ENCODE data around the gene HRK. TPM values are rescaled to one million over a fixed set of nuclear protein-coding genes. Genes with fewer than 3 reads are reported as not detected.

Gene HRK
- total RNA-seq, 1 experiment from 2014 or later: 0.16 TPM

DNA sequence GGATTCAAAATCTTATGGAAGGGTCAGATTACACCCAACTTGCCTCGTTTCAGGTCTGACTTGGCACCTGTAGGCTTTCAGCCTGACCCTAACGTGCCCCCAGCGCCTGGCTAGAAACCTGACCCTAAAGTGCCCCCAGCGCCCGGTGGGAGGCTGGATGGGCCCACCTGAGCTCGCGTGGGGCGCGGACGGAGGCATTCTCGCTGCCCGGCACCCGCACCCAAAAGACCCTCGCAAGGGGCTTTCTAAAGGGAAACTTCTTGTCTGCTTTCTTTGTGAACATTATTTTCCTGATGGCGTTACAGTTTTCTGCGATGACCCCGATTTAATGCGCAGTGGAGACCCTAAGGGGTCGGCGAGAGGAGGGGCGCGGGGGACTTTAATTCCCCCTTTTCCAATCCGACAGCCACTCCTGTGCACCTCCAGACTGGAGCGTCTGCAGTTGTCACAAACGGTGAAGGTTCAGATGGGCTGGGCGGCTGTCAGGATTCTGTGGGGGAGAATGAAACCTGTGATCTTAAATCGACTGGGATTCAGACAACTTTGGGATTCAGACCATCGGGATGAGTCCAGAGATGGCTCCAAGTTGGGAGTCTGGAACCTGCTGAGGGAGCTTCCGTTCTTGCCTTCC is 751 bp upstream of the HRK start:
- Histone ChIP-seq H3K9me3 (no peaks in the 10 kb centered on the region), H3K36me3 (no peaks in the 10 kb centered on the region), H3K4me3 (no peak overlapping the region), H3K27me3 (peaks cover 44% of the 10 kb centered on the region)
- no peak for DNase-seq

DNA sequence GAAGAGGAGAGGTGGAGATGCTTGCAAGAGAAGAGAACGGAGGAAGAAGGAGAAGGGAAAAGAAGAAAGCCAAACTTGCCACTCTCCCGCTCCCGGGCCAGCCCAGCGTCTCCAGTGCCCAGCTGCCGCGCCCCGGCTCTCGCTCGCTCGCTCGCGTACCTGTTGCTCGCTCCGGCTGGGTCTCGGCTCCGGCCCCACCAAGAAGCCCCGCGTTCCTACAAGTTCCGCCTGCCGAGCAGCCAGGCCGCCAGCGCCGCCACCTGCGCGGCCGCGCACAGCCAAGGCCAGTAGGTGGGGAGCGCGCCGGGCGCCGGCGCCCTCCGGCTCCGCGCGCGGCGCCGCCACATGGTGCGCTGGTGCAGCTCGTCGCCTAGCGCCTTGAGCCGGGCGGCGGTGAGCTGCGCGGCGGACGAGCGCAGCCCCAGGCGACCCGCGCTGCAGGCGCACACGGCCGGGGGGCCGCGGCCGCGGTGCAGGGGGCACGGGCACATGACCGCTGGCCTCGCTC is 370 bp downstream of the HRK start:
- peak; percentile 33 for DNase-seq

DNA sequence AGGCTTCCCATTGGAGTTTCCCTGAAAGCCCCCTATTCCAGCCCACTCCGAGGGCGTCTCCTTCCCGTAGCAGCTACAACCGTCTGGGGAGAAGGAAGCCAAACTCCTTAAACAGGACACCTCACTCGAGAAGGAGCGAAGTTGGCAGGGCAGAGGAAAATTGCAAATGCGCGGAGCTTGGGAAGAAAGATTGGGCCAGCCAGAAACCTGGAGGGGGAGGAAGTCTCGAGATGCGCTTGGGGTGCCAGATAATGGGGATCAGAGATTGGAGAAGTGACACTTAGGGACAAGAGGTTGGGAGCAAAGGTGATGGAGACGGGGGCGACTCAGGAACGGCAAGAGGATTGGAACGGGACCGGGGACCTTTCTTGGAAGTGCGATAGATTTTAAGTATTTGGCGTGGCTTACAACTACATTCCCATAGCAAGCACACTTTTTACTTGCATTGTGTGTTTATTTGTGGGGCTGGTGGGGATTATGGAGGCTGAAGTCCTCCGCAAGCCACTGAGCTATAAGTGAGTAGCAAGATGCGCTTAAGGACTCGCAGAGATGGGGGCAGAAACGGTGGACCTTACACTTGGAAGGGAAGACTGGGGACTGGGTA is 926 bp downstream of the HRK start:
- DNase-seq: no peak
- peaks cover 44% of the 10 kb centered on the region for H3K27me3 ChIP-seq

More for the DNA sequence above, 370 bp downstream of the HRK start:
- H3K9me3 ChIP-seq: no peaks in the 10 kb centered on the region
- no peaks in the 10 kb centered on the region for H3K36me3 ChIP-seq
- H3K27me3 ChIP-seq: peaks cover 44% of the 10 kb centered on the region
- peak overlapping the region; percentile 21 for H3K4me3 ChIP-seq

DNA sequence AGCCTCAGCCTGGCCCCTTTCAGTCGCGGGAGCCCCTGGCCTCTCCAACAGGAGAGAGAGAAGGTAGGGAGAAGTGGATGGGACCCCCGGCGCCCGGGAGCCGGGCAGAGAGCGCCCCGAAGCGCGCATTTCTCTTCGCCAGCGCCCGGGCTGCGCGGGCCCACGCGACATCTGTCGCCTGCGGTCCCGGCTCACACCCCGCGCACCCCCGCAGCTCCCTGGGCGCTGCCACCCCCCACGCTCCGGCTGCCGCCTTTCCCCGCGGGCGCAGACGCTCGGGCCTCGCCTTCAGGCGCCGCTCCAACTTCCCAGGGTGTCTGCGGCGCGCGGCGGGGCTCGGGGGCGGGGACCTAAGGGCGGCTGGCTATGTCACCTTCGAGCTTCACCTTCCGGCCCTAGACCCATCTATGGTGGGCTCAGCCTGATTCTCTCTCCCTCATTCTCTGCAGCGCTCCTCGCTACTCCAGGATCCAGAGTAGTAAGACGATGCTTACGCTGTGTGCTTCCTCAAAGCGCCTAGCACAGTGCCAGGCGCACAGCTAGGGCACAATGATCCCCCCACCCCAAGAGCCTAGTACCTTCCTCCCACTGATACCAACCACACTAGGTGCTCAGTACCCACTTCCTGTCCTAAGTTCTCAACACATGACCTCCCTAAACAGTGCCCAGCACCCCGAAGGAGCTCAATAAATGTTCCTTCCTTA is 1.6 kb downstream of the HRK start:
- DNase-seq: no peak
- Histone ChIP-seq H3K36me3 (no peaks in the 10 kb centered on the region), H3K9me3 (no peaks in the 10 kb centered on the region), H3K27me3 (peaks cover 44% of the 10 kb centered on the region), H3K4me3 (no peak overlapping the region)

More for the DNA sequence above, 926 bp downstream of the HRK start:
- H3K4me3 ChIP-seq: peak overlapping the region; percentile 21
- H3K36me3 ChIP-seq: no peaks in the 10 kb centered on the region
- no peaks in the 10 kb centered on the region for H3K9me3 ChIP-seq

DNA sequence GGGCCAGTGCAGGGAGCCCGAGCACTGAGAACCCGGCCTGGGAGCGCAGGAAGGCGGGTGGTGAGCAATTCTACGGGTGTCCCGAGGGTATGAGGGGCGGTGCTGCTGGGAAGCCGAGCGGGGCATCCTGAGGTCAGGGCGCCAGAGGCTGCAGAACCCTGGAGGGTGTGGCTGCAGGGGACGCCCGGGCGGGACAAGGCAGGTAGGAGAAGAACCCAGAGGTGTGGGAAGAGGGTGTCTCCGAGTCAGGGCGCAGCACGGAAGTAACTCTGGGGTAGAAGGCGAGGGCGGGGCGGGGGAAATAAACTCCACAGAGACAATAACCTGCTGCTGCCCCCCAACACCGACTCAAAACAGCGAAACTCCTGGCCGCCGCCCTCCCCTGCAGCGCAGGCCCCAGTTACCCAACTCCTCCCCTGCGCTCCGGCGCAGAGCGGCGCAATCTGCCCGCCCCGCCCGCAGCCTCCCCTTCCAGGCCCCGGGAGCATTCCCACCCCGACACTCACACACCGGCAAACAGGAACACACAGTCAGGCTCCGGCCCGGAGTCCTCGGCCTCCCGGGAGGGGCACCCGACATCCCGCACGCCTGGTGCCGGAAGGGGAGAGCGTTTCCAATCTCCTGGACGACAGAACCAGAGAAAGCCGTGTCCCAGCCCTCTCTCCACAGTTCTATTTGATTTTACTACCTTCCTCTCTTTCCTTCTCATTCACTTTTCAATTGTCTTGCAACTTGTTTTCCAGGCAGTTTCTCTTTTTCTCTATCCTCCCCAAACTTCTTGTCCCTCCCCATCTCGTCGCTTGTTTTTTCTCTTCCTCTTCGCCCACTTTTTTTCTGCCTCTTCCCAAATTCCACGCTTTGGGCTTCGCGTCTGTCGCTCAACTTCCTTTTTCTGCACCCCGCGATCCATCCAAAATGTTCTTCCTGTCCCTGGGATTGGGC is 2.4 kb downstream of the HRK start:
- no peaks in the 10 kb centered on the region for H3K36me3 ChIP-seq
- no peak for DNase-seq
- H3K4me3 ChIP-seq: no peak overlapping the region
- peaks cover 40% of the 10 kb centered on the region for H3K27me3 ChIP-seq
- no peaks in the 10 kb centered on the region for H3K9me3 ChIP-seq

DNA sequence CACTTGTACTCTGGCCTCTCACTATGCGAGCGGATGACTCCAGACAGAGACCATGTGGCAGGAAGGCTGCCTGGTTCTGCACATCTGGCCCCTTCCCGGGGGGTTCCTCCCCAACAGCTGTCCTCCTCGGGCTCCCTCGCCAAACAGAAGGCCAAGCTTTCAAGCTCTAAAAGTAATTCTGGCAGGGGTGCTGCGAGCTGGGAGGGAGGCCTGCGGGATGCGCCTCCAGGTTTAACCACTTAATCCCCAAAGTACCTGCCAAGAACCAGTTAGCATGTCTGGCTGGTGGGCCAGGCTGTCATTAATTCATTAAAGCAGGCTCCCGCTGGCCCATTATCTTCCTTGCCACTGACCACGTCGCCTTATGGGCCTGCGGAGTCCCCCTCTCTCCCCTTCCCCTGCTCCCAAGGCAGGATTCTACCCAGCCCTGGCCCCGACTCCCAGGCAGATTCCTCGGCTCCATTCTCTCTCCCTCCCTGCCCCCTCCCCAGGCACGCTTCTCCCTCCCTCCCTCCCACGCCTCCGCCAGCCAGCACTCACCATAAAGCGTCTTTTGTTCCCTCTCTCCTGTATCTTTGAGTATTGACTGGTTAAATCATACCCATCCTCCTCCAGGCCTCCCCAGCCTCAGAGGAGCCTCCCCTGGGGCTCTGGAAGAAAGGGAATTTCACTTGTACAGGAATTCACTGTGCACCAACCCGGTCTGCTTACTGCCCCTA is 4.9 kb downstream of the HRK start:
- DNase-seq: no peak
- Histone ChIP-seq H3K9me3 (no peaks in the 10 kb centered on the region), H3K4me3 (no peak overlapping the region), H3K27me3 (peaks cover 21% of the 10 kb centered on the region), H3K36me3 (no peaks in the 10 kb centered on the region)

DNA sequence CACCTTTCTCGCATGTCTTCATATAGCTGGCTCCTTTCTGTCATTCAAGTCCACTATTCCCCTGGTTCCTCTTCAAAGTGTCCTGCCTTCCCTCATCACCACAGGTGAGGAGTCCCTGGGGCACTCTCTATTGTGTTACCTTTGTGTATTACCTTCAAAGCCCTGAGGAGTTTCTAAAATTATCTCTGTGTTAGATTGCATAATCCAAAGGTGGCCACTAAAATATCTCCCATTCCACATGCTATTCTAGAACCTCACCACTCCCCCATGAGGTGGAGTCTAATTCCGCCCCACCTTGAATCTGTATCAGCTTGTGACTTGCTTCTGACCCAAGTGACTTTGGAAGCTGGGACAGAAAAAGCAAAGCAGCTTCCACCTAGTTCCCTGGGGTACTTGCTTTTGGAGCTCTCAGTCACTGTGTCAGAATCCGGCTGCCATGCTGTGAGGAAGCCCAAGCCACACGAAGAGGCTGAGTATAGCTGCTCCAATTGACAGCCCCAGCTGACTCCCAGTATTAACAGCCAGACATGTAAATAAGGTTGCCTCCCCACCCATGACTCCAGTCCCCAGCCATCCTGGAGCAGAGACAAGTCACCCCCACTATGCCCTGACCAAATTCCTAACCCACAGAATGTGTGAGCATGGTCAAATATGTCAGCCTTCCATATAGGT is 6.8 kb downstream of the HRK start:
- no peaks in the 10 kb centered on the region for H3K9me3 ChIP-seq
- H3K4me3 ChIP-seq: no peak overlapping the region
- H3K36me3 ChIP-seq: no peaks in the 10 kb centered on the region
- no peak for DNase-seq
- peaks cover 7% of the 10 kb centered on the region for H3K27me3 ChIP-seq

DNA sequence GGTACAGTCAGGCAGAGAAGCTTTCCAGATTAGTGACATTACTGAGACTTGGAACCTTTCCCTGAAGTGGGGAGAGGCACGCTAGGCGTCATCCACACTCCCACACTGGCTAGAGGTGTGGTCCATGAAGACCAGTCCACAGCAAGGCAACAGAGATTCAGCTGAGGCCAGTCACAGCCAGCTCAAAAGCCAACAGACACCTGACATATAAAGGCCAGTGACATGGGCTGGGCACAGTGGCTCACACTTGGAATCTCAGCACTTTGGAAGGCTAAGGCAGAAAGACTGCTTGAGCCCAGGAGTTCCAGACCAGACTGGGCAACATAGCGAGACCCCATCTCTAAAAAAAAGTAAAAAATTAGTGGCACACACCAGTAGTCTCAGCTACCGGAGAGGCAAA is 10.9 kb downstream of the HRK start:
- Histone ChIP-seq H3K9me3 (no peaks in the 10 kb centered on the region), H3K36me3 (no peaks in the 10 kb centered on the region), H3K4me3 (no peak overlapping the region), H3K27me3 (no peaks in the 10 kb centered on the region)
- no peak for DNase-seq

DNA sequence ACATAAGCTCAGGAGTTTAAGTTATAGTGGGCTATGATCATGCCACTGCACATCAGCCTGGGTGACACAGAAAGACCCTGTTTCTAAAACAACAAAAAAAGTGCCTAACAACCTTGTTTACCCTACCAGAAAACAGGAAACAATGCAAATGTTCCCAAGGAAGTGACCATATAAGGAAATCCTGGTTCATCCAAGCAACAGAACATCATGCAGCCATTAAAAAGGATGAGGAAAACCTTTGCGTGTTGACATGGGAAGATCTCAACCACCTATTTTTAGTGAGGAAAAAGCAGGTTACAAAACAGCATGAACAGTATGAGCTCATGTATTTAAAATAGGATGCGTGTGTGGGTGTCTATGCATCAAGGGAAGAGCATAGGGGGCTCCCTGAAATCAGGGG is 13.7 kb downstream of the HRK start:
- Histone ChIP-seq H3K4me3 (no peak overlapping the region), H3K36me3 (no peaks in the 10 kb centered on the region), H3K9me3 (no peaks in the 10 kb centered on the region), H3K27me3 (no peaks in the 10 kb centered on the region)
- no peak for DNase-seq

DNA sequence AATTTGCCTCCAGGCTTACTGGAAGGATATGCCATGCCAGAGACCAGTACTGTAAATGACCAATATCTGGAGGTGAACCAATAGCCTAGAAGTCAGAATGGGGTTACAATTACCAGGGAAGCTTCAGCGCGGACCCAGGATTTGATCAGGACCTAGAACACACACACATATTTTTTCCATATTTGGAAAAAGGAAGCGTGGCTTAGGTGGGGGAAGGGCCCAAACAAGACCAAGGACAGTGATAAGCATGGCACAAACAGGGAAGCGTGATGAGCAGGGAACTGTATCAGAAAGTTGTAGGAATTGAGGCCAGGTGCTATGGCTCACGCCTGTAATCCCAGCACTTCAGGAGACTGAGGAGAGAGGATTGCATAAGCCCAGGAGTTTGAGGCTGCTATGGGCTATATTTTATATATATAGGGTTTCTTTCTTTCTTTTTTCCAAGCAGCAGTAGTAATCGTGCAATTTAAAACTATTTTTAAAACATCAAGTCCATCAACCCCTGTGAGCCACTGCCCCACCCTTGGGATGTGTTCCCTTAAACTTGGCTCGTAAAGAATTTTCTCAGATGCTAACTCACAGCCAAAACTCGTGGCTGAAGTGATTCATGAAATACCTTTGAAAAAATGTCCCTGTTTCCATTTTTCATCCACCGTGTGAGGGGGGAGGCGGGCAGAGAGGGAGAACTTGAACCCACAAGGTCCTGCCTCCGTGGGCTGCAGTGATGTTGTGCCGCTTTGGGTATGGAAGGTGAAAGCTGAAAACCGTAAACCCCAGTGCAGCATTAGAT is 16.7 kb downstream of the HRK start:
- DNase-seq: peak; percentile 28
- H3K9me3 ChIP-seq: no peaks in the 10 kb centered on the region
- no peaks in the 10 kb centered on the region for H3K36me3 ChIP-seq
- H3K4me3 ChIP-seq: no peak overlapping the region
- no peaks in the 10 kb centered on the region for H3K27me3 ChIP-seq

DNA sequence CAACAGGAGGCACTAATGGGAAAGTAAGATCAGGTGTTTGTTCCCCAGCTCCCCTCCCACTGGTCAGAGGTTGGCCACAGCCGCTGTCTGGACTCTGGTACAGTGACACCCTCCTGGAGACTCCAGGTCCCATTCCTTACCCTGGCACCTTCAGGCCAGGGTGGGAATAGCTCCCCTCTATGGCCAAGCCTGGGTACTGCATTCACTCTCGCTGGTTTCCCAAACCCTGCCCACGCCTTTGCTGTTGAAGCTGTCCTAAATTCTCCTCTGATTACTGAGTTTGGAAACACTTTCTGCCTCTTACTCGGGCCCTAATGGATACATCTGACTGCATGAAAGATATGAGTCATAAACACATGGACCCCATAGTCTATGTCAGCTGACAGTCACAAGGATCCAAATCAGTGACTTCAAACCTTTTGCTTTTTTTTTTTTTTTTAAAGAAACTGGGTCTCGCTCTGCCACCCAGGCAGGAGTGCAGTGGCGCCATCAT is 17.9 kb downstream of the HRK start:
- H3K9me3 ChIP-seq: no peaks in the 10 kb centered on the region
- H3K36me3 ChIP-seq: no peaks in the 10 kb centered on the region
- H3K4me3 ChIP-seq: no peak overlapping the region
- H3K27me3 ChIP-seq: no peaks in the 10 kb centered on the region
- DNase-seq: no peak

DNA sequence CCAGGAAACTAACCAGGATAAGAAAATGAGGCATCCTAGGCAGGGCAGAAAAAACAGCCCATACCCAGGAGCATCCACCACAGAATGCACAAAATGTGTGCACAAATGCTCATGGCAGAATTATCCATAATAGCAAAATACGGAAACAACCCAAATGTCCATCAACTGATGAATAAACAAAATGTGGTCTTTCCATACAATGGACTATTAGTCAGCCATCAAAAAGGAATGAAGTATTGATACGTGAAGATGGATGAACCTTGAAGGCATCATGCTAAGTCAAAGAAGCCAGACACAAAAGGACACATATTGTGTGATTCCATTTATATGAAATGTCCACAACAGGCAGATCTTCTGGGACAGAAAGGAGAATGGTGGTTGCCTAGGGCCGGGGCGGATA is 19.1 kb downstream of the HRK start:
- H3K27me3 ChIP-seq: no peaks in the 10 kb centered on the region
- no peak for DNase-seq
- H3K4me3 ChIP-seq: no peak overlapping the region
- H3K36me3 ChIP-seq: no peaks in the 10 kb centered on the region
- H3K9me3 ChIP-seq: no peaks in the 10 kb centered on the region

DNA sequence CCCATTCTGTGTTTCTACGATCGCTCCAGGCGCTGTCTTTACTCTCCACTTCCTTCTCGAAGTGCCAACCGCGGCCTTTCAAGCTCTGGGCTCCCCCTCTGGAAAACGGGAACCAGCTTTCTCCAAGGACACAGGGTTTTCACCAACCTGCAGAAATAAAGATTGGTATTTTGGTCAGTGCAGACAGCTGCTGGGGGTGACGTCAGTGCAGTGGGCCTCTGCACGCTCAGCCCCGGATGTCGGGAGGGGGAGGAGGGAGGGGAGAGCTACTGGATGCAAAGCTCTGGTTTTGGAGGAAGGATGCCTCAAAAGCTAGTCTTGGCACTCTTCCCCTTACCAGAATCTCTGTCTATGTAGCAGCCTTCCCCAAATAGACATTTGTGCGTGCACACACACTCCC is 19.9 kb downstream of the HRK start:
- no peaks in the 10 kb centered on the region for H3K27me3 ChIP-seq
- peak; percentile 74 for DNase-seq
- H3K4me3 ChIP-seq: no peak overlapping the region
- H3K36me3 ChIP-seq: no peaks in the 10 kb centered on the region
- H3K9me3 ChIP-seq: no peaks in the 10 kb centered on the region

DNA sequence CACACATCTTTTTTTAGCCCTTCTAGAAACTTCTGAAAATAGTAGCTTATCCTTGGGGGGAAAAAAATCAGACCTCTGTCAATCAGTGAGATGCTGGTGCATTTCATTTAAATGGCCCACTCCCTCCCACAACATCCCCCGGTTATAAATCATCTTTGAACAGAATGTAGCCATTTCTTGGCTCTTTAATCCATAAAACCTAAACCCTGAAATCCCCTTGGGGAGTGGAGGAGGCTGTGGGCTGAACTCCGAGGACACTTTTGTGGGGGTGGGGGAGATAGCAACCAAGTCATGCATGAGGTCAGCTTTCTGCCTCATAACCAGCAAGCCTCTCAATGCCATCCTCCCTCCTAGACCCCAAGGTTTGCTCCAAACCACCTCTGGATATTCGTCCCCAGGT is 21.0 kb downstream of the HRK start:
- DNase-seq: no peak
- peak overlapping the region; percentile 20; the same call in 1 of the 2 replicates for H3K4me3 ChIP-seq

DNA sequence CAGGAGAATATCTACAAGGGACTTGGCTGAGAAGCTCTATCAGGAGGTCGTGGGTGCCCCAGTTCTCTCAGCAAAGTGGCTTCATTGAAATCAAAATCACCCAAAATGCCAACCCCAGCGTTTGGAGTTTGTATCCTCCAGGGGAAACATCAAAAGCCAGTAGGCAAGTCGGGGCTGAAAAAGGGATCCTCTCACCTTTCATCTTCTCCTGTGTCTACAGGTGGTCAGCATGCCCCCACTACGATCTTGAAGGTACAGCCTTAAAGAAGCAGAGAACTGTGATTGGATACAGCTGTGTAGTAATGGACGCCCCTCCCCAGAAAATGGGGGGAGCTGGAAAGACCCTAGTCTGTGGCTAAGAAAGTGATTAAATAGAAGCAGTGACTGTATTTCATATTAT is 22.2 kb downstream of the HRK start:
- no peak for DNase-seq
- no peak overlapping the region for H3K4me3 ChIP-seq
- no peaks in the 10 kb centered on the region for H3K36me3 ChIP-seq
- H3K27me3 ChIP-seq: no peaks in the 10 kb centered on the region
- H3K9me3 ChIP-seq: no peaks in the 10 kb centered on the region

More for the DNA sequence above, 21.0 kb downstream of the HRK start:
- H3K9me3 ChIP-seq: no peaks in the 10 kb centered on the region
- no peaks in the 10 kb centered on the region for H3K36me3 ChIP-seq
- no peaks in the 10 kb centered on the region for H3K27me3 ChIP-seq
